GM18511 (cell line): ENCODE results near the gene NANOS3.
"Not testable (repeated sequence)": the region's sequence is repeated elsewhere in the genome, so short reads cannot be mapped to it uniquely, and the experiment has no call there.

Experiments used
- ATAC-seq: cut with Tn5 transposase; IDR thresholded peaks from one replicate; pipeline ENCODE4 v1.9.1; 2021; ENCODE audit warnings: mild to moderate bottlenecking, moderate library complexity; ENCODE audit not compliant: unreplicated experiment

Gene NANOS3

DNA sequence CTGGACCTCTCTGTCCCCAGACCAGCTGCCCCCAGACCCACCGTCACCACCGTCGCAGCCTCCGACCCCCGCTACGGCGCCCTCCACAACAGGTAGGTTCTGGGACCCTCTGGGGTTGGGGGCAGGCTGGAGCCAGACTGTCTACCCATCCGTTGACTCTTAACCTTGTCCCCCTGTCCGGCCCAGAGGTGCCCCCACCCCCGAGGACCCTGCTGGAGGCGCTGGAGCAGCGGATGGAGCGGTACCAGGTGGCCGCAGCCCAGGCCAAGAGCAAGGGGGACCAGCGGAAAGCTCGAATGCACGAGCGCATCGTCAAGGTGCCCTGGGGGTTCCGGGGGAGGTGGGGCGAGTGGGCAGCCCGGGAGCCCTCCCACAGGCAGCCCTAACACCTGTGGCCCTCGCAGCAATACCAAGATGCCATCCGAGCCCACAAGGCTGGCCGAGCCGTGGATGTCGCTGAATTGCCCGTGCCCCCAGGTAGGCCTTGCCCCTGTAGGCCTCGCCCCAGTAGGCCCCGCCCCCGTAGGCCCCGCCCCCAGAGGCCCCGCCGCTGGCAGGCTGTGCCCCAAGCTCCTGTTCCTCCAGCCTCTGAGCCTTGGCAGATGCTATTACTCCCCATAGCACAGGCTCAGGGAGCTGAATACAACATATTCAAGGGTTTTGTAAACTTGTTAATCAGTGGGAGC, 41.9 kb downstream of the NANOS3 start:
- ATAC-seq: no peak

DNA sequence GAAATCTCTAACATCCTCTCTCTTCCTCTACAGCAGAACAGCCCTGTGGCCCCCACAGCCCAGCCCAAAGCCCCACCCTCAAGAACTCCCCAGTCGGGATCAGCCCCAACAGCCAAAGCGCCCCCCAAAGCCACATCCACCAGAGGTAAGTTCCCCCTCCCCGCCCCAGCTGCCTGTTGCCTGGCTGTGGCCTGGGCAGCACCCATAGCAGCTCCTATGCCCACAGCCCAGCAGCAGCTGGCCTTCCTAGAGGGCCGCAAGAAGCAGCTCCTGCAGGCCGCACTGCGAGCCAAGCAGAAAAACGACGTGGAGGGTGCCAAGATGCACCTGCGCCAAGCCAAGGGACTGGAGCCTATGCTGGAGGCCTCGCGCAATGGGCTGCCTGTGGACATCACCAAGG, 43.6 kb downstream of the NANOS3 start:
- ATAC-seq: no peak

DNA sequence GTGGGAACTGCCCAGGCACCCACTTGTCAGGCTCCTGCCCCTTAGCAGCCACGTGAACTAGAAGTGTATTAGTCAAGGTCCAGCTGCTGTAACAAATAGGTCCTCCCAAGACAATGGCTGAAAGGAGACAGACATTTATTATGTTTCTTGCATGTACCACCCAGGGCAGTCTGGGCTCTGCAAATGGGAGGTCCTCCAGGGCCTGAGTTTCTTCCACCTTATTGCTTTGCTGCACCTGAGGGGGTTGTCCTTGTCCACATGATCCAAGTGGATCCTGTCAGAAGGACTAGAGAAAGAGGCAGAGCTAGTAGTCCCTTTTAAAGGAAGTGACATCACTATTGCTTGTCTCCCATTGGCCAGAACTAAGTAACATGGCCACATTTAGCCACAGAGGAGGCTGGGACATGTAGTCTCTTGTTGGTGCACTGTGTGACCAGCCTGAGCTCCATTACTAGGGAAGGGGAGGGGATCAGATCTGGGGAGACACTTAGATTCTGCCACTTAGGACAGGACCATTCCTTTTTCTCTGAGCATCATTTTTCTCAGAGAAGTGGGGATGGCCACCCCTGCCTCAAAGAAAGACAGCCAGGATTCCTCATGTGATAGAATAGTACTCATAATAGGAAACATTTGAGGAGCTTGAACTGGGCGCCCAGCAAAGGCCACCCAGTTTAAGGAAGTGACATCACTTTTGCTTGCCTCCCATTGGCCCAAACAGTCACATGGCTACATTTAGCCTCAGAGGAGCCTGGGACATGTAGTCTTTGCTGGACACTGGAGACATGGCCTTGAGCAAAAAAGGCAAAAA, 44.2 kb downstream of the NANOS3 start:
- ATAC-seq: no peak

DNA sequence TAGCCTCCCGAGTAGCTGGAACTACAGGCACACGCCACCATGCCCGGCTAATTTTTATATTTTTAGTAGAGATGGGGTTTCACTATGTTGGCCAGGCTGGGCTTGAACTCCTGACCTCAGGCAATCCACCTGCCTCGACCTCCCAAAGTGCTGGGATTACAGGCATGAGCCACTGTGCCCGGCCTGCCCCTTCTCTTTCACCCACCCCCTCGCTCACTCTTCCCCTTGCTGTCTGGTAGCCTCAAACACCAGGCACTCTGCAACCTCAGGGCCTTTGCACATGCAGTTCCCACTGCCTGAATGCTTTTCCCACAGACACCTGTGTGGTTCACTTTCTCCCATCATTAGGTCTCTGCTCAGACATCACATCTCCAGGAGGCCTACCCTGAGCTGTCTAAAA, 45.2 kb downstream of the NANOS3 start:
- not testable (repeated sequence) for ATAC-seq

DNA sequence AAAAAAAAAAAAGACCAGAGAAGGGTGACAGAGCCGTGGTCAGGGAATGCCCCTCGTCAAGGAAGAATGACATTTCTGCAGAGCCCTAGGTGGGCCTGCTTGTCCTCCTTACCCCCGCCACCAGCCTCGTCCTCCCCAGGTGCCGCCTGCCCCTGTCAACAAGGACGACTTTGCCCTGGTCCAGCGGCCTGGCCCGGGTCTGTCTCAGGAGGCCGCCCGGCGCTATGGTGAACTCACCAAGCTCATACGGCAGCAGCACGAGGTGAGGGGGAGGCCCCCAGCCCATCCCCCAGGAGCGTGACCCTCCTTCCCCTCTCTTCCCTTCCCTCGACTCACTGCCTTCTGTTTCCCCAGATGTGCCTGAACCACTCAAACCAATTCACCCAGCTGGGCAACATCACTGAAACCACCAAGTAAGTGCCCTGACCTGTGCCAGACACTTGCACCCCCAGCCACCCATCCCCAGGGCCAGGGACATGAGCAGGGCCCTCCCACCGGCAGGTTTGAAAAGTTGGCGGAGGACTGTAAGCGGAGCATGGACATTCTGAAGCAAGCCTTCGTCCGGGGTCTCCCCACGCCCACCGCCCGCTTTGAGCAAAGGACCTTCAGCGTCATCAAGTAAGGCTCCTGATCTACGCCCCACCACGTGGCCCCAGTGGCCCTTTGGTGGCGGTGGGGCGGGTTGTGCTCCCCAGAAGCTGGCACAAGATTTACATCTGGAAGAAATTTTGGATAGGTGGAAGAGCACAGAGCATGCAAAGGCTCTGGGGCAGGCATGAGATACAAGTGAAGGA, 46.5 kb downstream of the NANOS3 start:
- no peak for ATAC-seq

DNA sequence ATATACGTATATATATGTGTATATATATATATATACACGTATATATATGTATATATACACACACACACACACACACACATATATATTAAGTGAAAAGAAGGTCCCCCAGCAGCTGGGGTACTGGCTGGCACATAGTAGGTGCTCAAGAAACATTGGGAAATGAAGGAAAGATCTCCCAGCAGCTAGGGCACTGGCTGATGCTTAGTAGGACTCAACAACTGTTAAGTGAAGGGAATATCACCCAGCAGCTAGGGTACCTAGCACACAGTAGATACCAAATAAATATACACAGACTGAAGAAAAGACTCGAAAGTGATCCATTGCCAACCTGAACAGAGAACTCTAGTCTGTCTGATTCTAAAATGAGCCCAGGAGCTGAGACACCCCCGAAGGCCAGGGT, 49.1 kb downstream of the NANOS3 start:
- no peak for ATAC-seq

DNA sequence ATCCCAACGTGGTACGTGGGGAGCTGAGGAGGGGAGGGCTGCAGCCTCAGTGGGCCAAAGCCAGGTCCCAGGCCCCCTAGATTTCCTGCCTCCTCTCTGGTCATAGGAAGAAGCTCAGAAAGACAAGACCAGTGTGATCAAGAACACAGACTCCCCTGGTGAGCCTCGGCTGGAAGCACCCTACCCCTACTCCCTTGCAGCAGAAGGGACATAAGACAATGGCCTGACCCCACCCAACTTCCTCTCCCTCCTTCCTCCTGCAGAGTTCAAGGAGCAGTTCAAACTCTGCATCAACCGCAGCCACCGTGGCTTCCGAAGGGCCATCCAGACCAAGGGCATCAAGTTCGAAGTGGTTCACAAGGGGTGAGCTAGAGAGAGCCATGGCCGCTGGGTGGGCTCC, 49.8 kb downstream of the NANOS3 start:
- ATAC-seq: no peak

DNA sequence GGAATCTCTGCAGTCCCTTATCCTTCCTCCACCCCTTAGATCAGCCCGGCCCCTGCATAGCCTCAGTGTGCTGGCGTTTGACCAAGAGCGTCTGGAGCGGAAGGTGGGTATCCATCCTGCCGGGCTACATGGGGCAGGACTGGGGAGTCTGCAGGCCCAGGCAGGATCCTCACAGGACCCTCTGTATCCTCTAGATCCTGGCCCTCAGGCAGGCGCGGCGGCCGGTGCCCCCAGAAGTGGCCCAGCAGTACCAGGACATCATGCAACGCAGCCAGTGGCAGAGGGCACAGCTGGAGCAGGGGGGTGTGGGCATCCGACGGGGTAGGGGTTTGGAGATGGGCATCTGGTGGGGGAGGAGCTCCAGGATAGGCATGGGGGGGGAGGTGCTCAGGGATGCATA, 52.4 kb downstream of the NANOS3 start:
- ATAC-seq: no peak

DNA sequence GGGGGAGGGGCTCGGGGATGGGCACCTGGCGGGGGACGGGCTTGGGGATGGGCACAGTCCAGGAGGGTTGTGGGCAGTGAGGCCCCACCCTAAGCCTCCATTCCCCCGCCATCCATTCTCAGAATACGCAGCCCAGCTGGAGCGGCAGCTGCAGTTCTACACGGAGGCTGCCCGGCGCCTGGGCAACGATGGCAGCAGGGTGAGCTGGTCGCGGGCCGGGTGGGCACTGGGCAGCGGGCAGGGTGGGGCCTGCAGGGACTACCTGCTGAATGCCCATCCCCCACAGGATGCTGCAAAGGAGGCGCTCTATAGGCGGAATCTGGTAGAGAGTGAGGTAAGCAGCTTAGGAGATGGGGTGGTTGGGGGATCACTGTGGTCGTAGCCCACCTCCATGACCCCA, 53.0 kb downstream of the NANOS3 start:
- no peak for ATAC-seq
